Measurements from ENCODE around the gene SH3GL2.

- TF ChIP-seq, protein P1, sequence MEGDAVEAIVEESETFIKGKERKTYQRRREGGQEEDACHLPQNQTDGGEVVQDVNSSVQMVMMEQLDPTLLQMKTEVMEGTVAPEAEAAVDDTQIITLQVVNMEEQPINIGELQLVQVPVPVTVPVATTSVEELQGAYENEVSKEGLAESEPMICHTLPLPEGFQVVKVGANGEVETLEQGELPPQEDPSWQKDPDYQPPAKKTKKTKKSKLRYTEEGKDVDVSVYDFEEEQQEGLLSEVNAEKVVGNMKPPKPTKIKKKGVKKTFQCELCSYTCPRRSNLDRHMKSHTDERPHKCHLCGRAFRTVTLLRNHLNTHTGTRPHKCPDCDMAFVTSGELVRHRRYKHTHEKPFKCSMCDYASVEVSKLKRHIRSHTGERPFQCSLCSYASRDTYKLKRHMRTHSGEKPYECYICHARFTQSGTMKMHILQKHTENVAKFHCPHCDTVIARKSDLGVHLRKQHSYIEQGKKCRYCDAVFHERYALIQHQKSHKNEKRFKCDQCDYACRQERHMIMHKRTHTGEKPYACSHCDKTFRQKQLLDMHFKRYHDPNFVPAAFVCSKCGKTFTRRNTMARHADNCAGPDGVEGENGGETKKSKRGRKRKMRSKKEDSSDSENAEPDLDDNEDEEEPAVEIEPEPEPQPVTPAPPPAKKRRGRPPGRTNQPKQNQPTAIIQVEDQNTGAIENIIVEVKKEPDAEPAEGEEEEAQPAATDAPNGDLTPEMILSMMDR (optimal IDR thresholded peaks at IDR 0.05 in 1 of 3, IDR thresholded peaks at IDR 0.05 in 1 of 3, conservative IDR thresholded peaks at IDR 0.05 in 1 of 3; ENCODE audit: extremely low read depth in 1 of 3, insufficient read depth in 2 of 3, low read length in 3 of 3): no peak
- TF ChIP-seq EZH2 (IDR thresholded peaks at IDR 0.05; ENCODE audit: low read length): no peak
These were observed 25.7 kb downstream of the SH3GL2 start for GRCh38 chr9:17604556-17604955.
